ENCODE measurements around the gene OR6J1. TPM values are rescaled to one million over a fixed set of nuclear protein-coding genes. Genes with fewer than 3 reads are reported as not detected.

Gene OR6J1
- total RNA-seq, 1 donor, result not detected

DNA sequence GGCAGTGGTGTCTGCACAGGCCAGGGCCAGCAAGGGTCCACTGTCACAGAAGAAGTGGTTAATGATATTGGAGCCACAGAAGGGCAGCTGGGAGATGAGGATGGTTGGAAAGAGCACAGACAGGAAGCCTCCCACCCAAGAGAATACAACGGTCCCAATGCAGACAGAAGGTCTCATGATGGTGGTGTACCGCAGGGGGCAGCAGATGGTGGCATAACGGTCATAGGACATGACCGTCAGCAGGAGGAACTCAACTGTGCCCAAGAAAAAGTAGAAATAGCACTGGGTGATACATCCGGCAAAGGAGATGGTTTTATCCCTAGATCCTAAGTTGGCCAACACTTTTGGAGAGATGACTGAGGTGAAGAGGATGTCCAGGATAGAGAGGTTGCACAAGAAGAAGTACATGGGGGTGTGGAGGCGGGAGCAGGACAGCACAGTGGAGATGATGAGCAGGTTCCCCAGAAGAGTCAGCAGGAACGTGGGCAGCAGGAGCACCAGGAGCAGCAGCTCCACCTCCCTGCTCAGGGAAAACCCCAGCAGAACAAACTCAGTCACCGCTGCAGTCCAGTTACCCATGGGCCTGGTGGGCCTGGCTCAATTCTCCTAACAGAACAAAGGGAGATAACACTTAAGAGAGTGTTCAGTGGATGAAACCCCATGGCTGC is 9.8 kb downstream of the OR6J1 start:
- DNase-seq (ENCODE audit: low read depth), result no peak
- TF ChIP-seq, protein P1, sequence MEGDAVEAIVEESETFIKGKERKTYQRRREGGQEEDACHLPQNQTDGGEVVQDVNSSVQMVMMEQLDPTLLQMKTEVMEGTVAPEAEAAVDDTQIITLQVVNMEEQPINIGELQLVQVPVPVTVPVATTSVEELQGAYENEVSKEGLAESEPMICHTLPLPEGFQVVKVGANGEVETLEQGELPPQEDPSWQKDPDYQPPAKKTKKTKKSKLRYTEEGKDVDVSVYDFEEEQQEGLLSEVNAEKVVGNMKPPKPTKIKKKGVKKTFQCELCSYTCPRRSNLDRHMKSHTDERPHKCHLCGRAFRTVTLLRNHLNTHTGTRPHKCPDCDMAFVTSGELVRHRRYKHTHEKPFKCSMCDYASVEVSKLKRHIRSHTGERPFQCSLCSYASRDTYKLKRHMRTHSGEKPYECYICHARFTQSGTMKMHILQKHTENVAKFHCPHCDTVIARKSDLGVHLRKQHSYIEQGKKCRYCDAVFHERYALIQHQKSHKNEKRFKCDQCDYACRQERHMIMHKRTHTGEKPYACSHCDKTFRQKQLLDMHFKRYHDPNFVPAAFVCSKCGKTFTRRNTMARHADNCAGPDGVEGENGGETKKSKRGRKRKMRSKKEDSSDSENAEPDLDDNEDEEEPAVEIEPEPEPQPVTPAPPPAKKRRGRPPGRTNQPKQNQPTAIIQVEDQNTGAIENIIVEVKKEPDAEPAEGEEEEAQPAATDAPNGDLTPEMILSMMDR (IDR thresholded peaks at IDR 0.05; ENCODE audit: insufficient read depth, low read depth, low read length), result no peak

GRCh38 chr14:22630486-22630885 is 13.7 kb downstream of the OR6J1 start:
- H3K4me3 ChIP-seq (ENCODE audit: low read depth, low read length), result no peak overlapping the region
- TF ChIP-seq, protein P1 (IDR thresholded peaks at IDR 0.05; ENCODE audit: insufficient read depth, low read depth, low read length), result no peak
- DNase-seq (ENCODE audit: low read depth), result no peak

More for the DNA sequence above, 9.8 kb downstream of the OR6J1 start:
- no peak overlapping the region for H3K4me3 ChIP-seq (ENCODE audit: low read depth, low read length)

DNA sequence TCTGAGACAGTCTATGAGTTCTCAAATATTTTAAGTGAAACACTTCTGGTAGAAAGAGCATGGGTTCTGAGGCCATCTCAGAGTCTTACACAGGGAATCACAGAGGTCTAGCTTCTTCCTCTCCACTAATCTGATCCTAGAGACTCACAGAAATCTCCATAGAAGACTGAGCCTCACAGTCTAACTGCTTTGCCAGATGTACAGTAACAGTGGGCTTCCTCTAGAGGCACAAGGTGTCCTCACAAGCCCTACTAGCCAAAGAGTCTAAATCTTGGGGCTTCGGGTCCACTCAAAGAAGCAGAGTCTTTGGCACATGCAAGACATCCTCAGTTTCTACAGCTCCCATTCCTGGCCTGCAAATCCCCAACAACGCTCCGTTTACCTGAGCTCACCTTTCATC is 14.1 kb downstream of the OR6J1 start:
- no peak overlapping the region for H3K4me3 ChIP-seq (ENCODE audit: low read depth, low read length)
- DNase-seq (ENCODE audit: low read depth), result no peak
- TF ChIP-seq, protein P1 (IDR thresholded peaks at IDR 0.05; ENCODE audit: insufficient read depth, low read depth, low read length), result no peak

GRCh38 chr14:22629361-22629760 is 14.8 kb downstream of the OR6J1 start:
- H3K4me3 ChIP-seq (ENCODE audit: low read depth, low read length), result no peak overlapping the region
- TF ChIP-seq, protein P1 (IDR thresholded peaks at IDR 0.05; ENCODE audit: insufficient read depth, low read depth, low read length), result no peak
- no peak for DNase-seq (ENCODE audit: low read depth)

GRCh38 chr14:22627506-22628263 is 16.5 kb downstream of the OR6J1 start:
- H3K4me3 ChIP-seq (ENCODE audit: low read depth, low read length), result no peak overlapping the region
- TF ChIP-seq, protein P1 (IDR thresholded peaks at IDR 0.05; ENCODE audit: insufficient read depth, low read depth, low read length), result no peak

GRCh38 chr14:22626590-22626989 is 17.6 kb downstream of the OR6J1 start:
- TF ChIP-seq, protein P1 (IDR thresholded peaks at IDR 0.05; ENCODE audit: insufficient read depth, low read depth, low read length), result no peak
- no peak overlapping the region for H3K4me3 ChIP-seq (ENCODE audit: low read depth, low read length)
- DNase-seq (ENCODE audit: low read depth), result no peak

More at GRCh38 chr14:22627506-22628263, 16.5 kb downstream of the OR6J1 start:
- no peak for DNase-seq (ENCODE audit: low read depth)
